Fibroblast of pulmonary artery (primary cell): ENCODE measurements around the gene CFAP251.

ENCODE experiments used
- DNase-seq: peaks from one replicate; pipeline ENCODE4 v3.0.0-alpha.2; 2010; ENCODE audit warnings: low read depth
- H3K4me3 ChIP-seq: replicated peaks from 2 replicates; pipeline ENCODE4 v1.5.1; 2011; ENCODE audit warnings: low read depth, mild to moderate bottlenecking, control low read depth, low read length, moderate library complexity
- TF ChIP-seq, protein P1 (sequence below): IDR thresholded peaks from 2 replicates; pipeline ENCODE4 v1.5.1; 2011; ENCODE audit warnings: mild to moderate bottlenecking, control low read depth, low read length, inconsistent platforms; ENCODE audit errors: missing control alignments

Gene CFAP251

GRCh38 chr12:121966959-121967358, 48.6 kb downstream of the CFAP251 start:
- TF ChIP-seq, protein P1, sequence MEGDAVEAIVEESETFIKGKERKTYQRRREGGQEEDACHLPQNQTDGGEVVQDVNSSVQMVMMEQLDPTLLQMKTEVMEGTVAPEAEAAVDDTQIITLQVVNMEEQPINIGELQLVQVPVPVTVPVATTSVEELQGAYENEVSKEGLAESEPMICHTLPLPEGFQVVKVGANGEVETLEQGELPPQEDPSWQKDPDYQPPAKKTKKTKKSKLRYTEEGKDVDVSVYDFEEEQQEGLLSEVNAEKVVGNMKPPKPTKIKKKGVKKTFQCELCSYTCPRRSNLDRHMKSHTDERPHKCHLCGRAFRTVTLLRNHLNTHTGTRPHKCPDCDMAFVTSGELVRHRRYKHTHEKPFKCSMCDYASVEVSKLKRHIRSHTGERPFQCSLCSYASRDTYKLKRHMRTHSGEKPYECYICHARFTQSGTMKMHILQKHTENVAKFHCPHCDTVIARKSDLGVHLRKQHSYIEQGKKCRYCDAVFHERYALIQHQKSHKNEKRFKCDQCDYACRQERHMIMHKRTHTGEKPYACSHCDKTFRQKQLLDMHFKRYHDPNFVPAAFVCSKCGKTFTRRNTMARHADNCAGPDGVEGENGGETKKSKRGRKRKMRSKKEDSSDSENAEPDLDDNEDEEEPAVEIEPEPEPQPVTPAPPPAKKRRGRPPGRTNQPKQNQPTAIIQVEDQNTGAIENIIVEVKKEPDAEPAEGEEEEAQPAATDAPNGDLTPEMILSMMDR: no peak
- DNase-seq: no peak
- H3K4me3 ChIP-seq: no peak overlapping the region

- TF ChIP-seq, protein P1: no peak
- DNase-seq: no peak
These were observed 50.5 kb downstream of the CFAP251 start for GRCh38 chr12:121968876-121969275.

DNA sequence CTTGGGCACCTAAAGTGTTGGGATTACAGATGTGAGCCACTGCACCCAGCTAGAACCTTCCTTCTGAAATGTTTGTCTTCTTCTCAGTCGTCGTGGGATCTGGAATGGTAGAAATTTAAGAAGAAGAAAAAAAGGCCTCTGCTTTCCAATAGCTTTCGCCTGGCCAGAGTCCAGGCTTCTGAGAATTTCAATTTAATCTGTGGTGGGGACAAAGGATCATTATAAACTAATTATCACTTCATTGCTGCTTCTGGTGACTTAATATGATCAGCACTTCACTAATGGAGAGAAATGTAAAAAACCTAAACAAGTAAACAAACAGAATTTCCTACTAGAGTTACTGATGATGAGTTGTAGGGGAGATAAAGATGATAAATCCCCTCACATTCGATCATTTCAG, 51.3 kb downstream of the CFAP251 start:
- no peak for DNase-seq
- TF ChIP-seq, protein P1: no peak
- H3K4me3 ChIP-seq: no peak overlapping the region

More at GRCh38 chr12:121968876-121969275, 50.5 kb downstream of the CFAP251 start:
- H3K4me3 ChIP-seq: no peak overlapping the region

DNA sequence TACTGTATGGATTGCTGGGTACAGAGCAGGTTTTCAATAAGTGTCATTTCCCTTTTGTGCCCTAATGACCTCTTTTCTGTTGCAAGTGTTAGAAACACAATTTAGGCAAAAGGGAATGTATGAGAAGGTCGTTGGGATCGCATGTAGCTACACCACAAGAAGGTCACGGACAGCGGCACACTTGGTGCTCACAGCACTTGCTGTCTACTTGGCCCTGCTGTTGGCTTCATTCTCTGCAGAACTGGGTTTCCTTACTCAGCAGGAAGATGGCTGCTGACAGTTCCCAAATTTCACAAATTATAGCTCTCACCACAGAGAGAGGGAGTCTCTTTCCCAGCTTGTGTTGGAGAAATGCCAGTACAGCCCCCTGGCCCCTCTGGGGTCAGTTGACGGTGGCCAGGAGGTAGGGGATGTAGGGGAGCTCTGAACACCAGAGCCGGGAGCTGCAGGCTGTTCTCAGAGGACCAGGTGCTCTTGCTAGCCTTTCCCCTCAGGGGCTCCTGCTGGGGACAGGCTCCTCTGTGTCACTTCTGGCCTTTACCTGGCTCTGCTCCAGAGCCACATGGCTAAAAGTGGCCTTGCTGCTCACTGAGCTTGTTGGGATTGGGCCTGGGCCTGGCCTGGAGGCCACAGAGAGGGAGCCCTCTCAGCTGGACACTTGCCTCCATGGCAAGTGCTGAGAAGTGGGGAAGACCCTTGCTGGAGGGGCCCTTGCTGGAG, 52.3 kb downstream of the CFAP251 start:
- no peak for DNase-seq
- H3K4me3 ChIP-seq: no peak overlapping the region
- TF ChIP-seq, protein P1: no peak

GRCh38 chr12:121974026-121974985, 55.9 kb downstream of the CFAP251 start:
- no peak for DNase-seq
- TF ChIP-seq, protein P1: no peak
- H3K4me3 ChIP-seq: no peak overlapping the region

GRCh38 chr12:121975021-121975420, 56.6 kb downstream of the CFAP251 start:
- no peak overlapping the region for H3K4me3 ChIP-seq
- TF ChIP-seq, protein P1: no peak
- no peak for DNase-seq
